Mammary epithelial cell (primary cell): ENCODE measurements around the gene ACVR1B.

Source experiments
- CTCF ChIP-seq, 2 donors: IDR thresholded peaks in 1 of 2; conservative IDR thresholded peaks in 1 of 2; 2 replicates each; pipeline ENCODE4 v1.5.1; 2011 to 2012; ENCODE audit warnings: inconsistent platforms in 2 of 2, low read length in 2 of 2, mild to moderate bottlenecking in 2 of 2, control low read depth in 1 of 2, low read depth in 1 of 2; ENCODE audit not compliant: insufficient read depth in 1 of 2; ENCODE audit errors: extremely low read depth in 1 of 2
- EZH2 ChIP-seq: IDR thresholded peaks from 2 replicates; pipeline ENCODE4 v1.6.1; 2012; ENCODE audit warnings: low read length, inconsistent platforms, borderline replicate concordance

GRCh38 chr12:51901881-51902280 is 49.6 kb upstream of the ACVR1B start:
- TF ChIP-seq EZH2 (no peak), CTCF (conservative IDR thresholded peaks at IDR 0.05 in 1 of 2, IDR thresholded peaks at IDR 0.05 in 1 of 2; ENCODE audit: extremely low read depth in 1 of 2, insufficient read depth in 1 of 2, low read depth in 1 of 2, low read length in 2 of 2) (no peak)
